ENCODE data around the gene DLX1.

DLX1 gene

GRCh38 chr2:172100080-172100934, 15.0 kb downstream of the DLX1 start:
- H3K4me3 ChIP-seq (ENCODE audit: low read depth, low read length): peak overlapping the region; percentile 33
- TF ChIP-seq, protein P1, sequence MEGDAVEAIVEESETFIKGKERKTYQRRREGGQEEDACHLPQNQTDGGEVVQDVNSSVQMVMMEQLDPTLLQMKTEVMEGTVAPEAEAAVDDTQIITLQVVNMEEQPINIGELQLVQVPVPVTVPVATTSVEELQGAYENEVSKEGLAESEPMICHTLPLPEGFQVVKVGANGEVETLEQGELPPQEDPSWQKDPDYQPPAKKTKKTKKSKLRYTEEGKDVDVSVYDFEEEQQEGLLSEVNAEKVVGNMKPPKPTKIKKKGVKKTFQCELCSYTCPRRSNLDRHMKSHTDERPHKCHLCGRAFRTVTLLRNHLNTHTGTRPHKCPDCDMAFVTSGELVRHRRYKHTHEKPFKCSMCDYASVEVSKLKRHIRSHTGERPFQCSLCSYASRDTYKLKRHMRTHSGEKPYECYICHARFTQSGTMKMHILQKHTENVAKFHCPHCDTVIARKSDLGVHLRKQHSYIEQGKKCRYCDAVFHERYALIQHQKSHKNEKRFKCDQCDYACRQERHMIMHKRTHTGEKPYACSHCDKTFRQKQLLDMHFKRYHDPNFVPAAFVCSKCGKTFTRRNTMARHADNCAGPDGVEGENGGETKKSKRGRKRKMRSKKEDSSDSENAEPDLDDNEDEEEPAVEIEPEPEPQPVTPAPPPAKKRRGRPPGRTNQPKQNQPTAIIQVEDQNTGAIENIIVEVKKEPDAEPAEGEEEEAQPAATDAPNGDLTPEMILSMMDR (IDR thresholded peaks at IDR 0.05; ENCODE audit: borderline replicate concordance, insufficient read depth, low read depth, low read length): no peak

GRCh38 chr2:172100935-172101820, 15.9 kb downstream of the DLX1 start:
- no peak overlapping the region for H3K4me3 ChIP-seq (ENCODE audit: low read depth, low read length)

DNA sequence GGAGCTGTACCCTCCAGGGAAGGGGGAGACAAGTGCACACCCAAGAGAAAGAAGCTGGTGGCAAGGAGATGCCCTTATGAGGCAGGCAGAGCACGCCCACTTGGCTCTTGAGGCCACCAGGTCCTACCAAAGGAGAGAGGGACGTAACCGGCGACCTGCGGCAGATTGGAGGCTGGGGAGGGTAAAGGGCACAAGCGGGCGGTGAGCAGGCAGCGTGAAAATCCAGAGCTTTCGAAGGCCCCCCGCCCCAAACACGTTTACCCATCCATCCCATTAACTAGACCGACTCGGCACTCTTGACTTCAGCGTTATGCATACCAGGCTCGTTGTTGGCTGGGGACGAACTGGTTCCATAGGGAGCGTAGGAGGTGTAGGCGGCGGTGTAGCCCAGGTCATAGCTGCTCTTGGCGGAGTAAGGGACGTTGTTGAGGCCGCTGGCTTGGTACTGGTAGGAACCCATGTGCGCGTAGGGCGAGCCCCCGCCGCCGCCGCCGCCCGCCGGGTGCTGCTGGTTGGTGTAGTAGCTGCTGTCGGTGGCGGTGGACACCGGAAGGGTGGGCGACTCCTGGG, 16.6 kb downstream of the DLX1 start:
- TF ChIP-seq, protein P1 (IDR thresholded peaks at IDR 0.05; ENCODE audit: borderline replicate concordance, insufficient read depth, low read depth, low read length): no peak
- peak overlapping the region; percentile 55 for H3K4me3 ChIP-seq (ENCODE audit: low read depth, low read length)

More at GRCh38 chr2:172100935-172101820, 15.9 kb downstream of the DLX1 start:
- TF ChIP-seq, protein P1 (IDR thresholded peaks at IDR 0.05; ENCODE audit: borderline replicate concordance, insufficient read depth, low read depth, low read length): no peak

GRCh38 chr2:172102391-172103359, 17.4 kb downstream of the DLX1 start, which contains the start of gene DLX2:
Gene DLX2, minus strand, starts transcription at chr2:172102900. Its CDS starts 362 bp downstream, at chr2:172102538.
- TF ChIP-seq, protein P1 (IDR thresholded peaks at IDR 0.05; ENCODE audit: borderline replicate concordance, insufficient read depth, low read depth, low read length): no peak
- peak within 1 kb of the TSS; percentile 55 for H3K4me3 ChIP-seq (ENCODE audit: low read depth, low read length)

DNA sequence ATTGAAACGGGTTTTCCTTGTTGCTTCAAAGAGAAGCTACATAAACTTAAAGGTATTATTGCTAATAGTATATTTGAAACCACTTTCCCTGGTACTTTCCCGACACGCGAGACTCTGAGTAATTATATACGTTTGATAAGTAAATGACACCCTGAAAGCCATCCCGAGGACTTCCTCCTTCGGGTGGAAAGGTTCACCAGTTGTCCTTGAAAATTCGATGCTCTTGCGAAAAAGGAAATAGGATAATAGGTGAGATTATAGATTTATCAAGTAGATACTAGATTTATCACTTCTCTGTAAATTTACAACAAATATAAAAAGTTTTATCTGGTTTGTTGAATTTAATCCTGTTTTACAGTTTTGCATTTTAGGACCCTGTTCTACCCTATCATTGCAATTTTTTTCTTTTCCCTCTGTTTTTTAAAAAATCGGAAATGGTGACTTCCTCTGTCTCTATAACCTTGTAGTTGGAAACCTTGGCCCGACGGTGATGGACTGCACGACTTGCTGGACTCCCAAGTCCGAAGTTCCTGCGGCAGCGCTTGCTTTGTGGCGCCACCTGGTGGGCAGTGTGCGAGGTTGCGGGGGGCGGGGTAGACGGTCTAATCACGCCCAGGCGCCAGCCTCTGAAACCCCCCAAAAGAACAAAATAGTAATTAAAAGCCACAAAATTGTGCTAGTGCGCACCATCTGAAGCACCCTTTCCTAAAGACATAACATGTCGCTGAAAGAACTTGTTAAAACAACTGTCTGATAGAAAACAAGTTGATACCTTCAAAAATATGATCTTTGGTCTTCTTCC, 18.4 kb downstream of the DLX1 start:
- peak overlapping the region; percentile 55 for H3K4me3 ChIP-seq (ENCODE audit: low read depth, low read length)
- TF ChIP-seq, protein P1 (IDR thresholded peaks at IDR 0.05; ENCODE audit: borderline replicate concordance, insufficient read depth, low read depth, low read length): peak; percentile 94
